ENCODE measurements around the gene DGCR2.
"Not testable (repeated sequence)": the region's sequence is repeated elsewhere in the genome, so short reads cannot be mapped to it uniquely, and the experiment has no call there.

DGCR2 gene

GRCh38 chr22:19122143-19122751, at the start of gene DGCR2:
Gene DGCR2, minus strand, starts transcription at chr22:19122412. Its CDS starts 206 bp downstream, at chr22:19122206.
- DNase-seq (ENCODE audit: low spot score) = peak; percentile 96

GRCh38 chr22:19169947-19170318, 47.7 kb upstream of the DGCR2 start:
- no peak for DNase-seq (ENCODE audit: low spot score)

- DNase-seq (ENCODE audit: low spot score) = no peak
These were observed 47.1 kb upstream of the DGCR2 start for GRCh38 chr22:19169002-19169946.

GRCh38 chr22:19168088-19168890, 46.1 kb upstream of the DGCR2 start:
- no peak for DNase-seq (ENCODE audit: low spot score)

GRCh38 chr22:19167106-19167869, 45.1 kb upstream of the DGCR2 start:
- DNase-seq (ENCODE audit: low spot score) = no peak

GRCh38 chr22:19166421-19166820, 44.2 kb upstream of the DGCR2 start:
- no peak for DNase-seq (ENCODE audit: low spot score)

- no peak for DNase-seq (ENCODE audit: low spot score)
These were observed 42.2 kb upstream of the DGCR2 start for GRCh38 chr22:19164425-19164824.

- DNase-seq (ENCODE audit: low spot score) = not testable (repeated sequence)
These were observed 36.4 kb upstream of the DGCR2 start for GRCh38 chr22:19158649-19159048.

- not testable (repeated sequence) for DNase-seq (ENCODE audit: low spot score)
These were observed 33.9 kb upstream of the DGCR2 start for GRCh38 chr22:19156109-19156508.

GRCh38 chr22:19152942-19153883, 31.0 kb upstream of the DGCR2 start:
- DNase-seq (ENCODE audit: low spot score) = no peak

- no peak for DNase-seq (ENCODE audit: low spot score)
These were observed 29.3 kb upstream of the DGCR2 start for GRCh38 chr22:19151329-19152191.

GRCh38 chr22:19150482-19151328, 28.5 kb upstream of the DGCR2 start:
- DNase-seq (ENCODE audit: low spot score) = no peak

GRCh38 chr22:19149991-19150390, 27.8 kb upstream of the DGCR2 start, which contains the start of gene GSC2:
Gene GSC2, minus strand, starts transcription at chr22:19150292. Its CDS starts 9 bp downstream, at chr22:19150283.
- DNase-seq (ENCODE audit: low spot score) = no peak

- DNase-seq (ENCODE audit: low spot score) = peak; percentile 10
These were observed 27.1 kb upstream of the DGCR2 start for GRCh38 chr22:19149047-19149883.

- DNase-seq (ENCODE audit: low spot score) = no peak
These were observed 26.3 kb upstream of the DGCR2 start for GRCh38 chr22:19148417-19149046.

- DNase-seq (ENCODE audit: low spot score) = no peak
These were observed 25.1 kb upstream of the DGCR2 start for GRCh38 chr22:19147195-19147780.

All from CD4-positive, alpha-beta T cell treated with Interleukin-15 for 4 hours (primary cell).